CD14-positive monocyte (primary cell): ENCODE measurements around the gene RBP5. TPM values are rescaled to one million over a fixed set of nuclear protein-coding genes. Genes with fewer than 3 reads are reported as not detected.

ENCODE experiments used
- DNase-seq, 3 donors: peaks; one replicate each; pipeline ENCODE4 v3.0.0-alpha.2; 2011 to 2022
- H2AFZ ChIP-seq: 2 replicates; pipeline ENCODE4 v1.6.0; 2012; ENCODE audit warnings: mild to moderate bottlenecking, low read depth, low read length, inconsistent platforms; ENCODE audit not compliant: insufficient read depth, poor library complexity, severe bottlenecking
- H3K27ac ChIP-seq, 2 donors: 1 replicate in 1 of 2; 2 replicates in 1 of 2; pipeline ENCODE4 v1.5.1; 2012 to 2013; ENCODE audit warnings: low read length in 2 of 2, control low read depth in 1 of 2, inconsistent platforms in 1 of 2, low read depth in 1 of 2, mild to moderate bottlenecking in 1 of 2
- H3K27me3 ChIP-seq, 2 donors: one replicate each; pipeline versions ENCODE4 v1.6.0 to v1.6.1; 2011 to 2013; ENCODE audit warnings: low read length in 2 of 2; ENCODE audit not compliant: control insufficient read depth in 2 of 2, insufficient read depth in 2 of 2
- H3K36me3 ChIP-seq, 2 donors: replicated peaks in 1 of 2; 1 replicate in 1 of 2; 2 replicates in 1 of 2; pipeline versions ENCODE4 v1.5.1 to v1.6.1; 2012 to 2013; ENCODE audit warnings: low read length in 2 of 2, control low read depth in 1 of 2, inconsistent platforms in 1 of 2, mild to moderate bottlenecking in 1 of 2; ENCODE audit not compliant: insufficient read depth in 2 of 2, control insufficient read depth in 1 of 2
- H3K4me1 ChIP-seq, 2 donors: 1 replicate in 1 of 2; 2 replicates in 1 of 2; pipeline versions ENCODE4 v1.5.1 to v1.6.1; 2012 to 2013; ENCODE audit warnings: low read length in 2 of 2, control low read depth in 1 of 2, inconsistent platforms in 1 of 2, mild to moderate bottlenecking in 1 of 2, moderate library complexity in 1 of 2; ENCODE audit not compliant: insufficient read depth in 2 of 2, control insufficient read depth in 1 of 2
- H3K4me2 ChIP-seq: replicated peaks from 2 replicates; pipeline ENCODE3; 2012; ENCODE audit warnings: low read length, moderate library complexity, mild to moderate bottlenecking; ENCODE audit not compliant: poor library complexity, severe bottlenecking; ENCODE audit errors: extremely low read depth
- H3K4me3 ChIP-seq, 3 experiments: fragments of 200-600 bp in 1 of 3; sonication (generic) in 1 of 3; replicated peaks in 1 of 3; 1 replicate in 2 of 3; 2 replicates in 1 of 3; pipeline ENCODE4 v1.5.1; 2011 to 2013; ENCODE audit warnings: low read length in 3 of 3, mild to moderate bottlenecking in 3 of 3, control low read depth in 2 of 3, low read depth in 2 of 3, inconsistent platforms in 1 of 3, moderate library complexity in 1 of 3
- H3K79me2 ChIP-seq: 2 replicates; pipeline ENCODE4 v1.6.0; 2012; ENCODE audit warnings: mild to moderate bottlenecking, control low read depth, inconsistent platforms, low read length, moderate library complexity; ENCODE audit not compliant: insufficient read depth
- H3K9ac ChIP-seq: 2 replicates; pipeline ENCODE4 v1.6.0; 2017; ENCODE audit warnings: low read length, mild to moderate bottlenecking; ENCODE audit not compliant: insufficient read depth, poor library complexity, severe bottlenecking
- H3K9me3 ChIP-seq, 2 donors: replicated peaks in 1 of 2; 1 replicate in 1 of 2; 2 replicates in 1 of 2; pipeline versions ENCODE4 v1.5.1 to v1.6.1; 2012 to 2013; ENCODE audit warnings: low read length in 2 of 2, control low read depth in 1 of 2; ENCODE audit not compliant: control insufficient read depth in 1 of 2, insufficient read depth in 1 of 2
- H4K20me1 ChIP-seq: 2 replicates; pipeline ENCODE4 v1.6.0; 2012; ENCODE audit warnings: mild to moderate bottlenecking, low read length, control low read depth, moderate library complexity; ENCODE audit not compliant: insufficient read depth
- H3K27ac Mint-ChIP-seq, 7 donors: one replicate each; pipeline ENCODE4 v1.8.0; 2020; ENCODE audit warnings: mild to moderate bottlenecking in 7 of 7, mixed read lengths in 7 of 7, moderate library complexity in 6 of 7, inconsistent platforms in 2 of 7
- H3K27me3 Mint-ChIP-seq, 3 donors: one replicate each; pipeline ENCODE4 v1.8.0; 2021 to 2022; ENCODE audit warnings: low read depth in 3 of 3, mild to moderate bottlenecking in 3 of 3, mixed read lengths in 3 of 3, moderate library complexity in 3 of 3, inconsistent platforms in 1 of 3
- H3K36me3 Mint-ChIP-seq, 2 donors: one replicate each; pipeline ENCODE4 v1.8.0; 2020; ENCODE audit warnings: mixed read lengths in 2 of 2, inconsistent platforms in 1 of 2, mild to moderate bottlenecking in 1 of 2
- H3K4me1 Mint-ChIP-seq: one replicate; pipeline ENCODE4 v1.8.0; 2020; ENCODE audit warnings: mild to moderate bottlenecking, mixed read lengths
- H3K4me3 Mint-ChIP-seq, 2 donors: one replicate each; pipeline ENCODE4 v1.8.0; 2020; ENCODE audit warnings: mild to moderate bottlenecking in 2 of 2, mixed read lengths in 2 of 2, moderate library complexity in 1 of 2
- H3K9me3 Mint-ChIP-seq, 7 donors: one replicate each; pipeline ENCODE4 v1.8.0; 2020 to 2022; ENCODE audit warnings: mixed read lengths in 7 of 7, mild to moderate bottlenecking in 6 of 7, moderate library complexity in 6 of 7, inconsistent platforms in 2 of 7
- CTCF ChIP-seq: fragments of 200-600 bp; IDR thresholded peaks from one replicate; pipeline ENCODE4 v1.8.0; 2022; ENCODE audit warnings: antibody characterized with exemption, mild to moderate bottlenecking
- WGBS: methylation state at CpG from one replicate; pipeline ENCODE4 v1.1.5; 2013; ENCODE audit warnings: missing lambda C conversion rate; ENCODE audit not compliant: insufficient coverage; 5-methylcytosine and 5-hydroxymethylcytosine counted together
- intact Hi-C, 2 donors: fragments of 100-400 bp; cut with micrococcal nuclease; formaldehyde crosslinking; loops; one replicate each; pipeline versions ENCODE4 v1.15.0 to v1.15.1; 2023
- polyA plus RNA-seq, 3 donors: library from polyadenylated mRNA; depleted of rRNA in 1 of 3; unstranded in 2 of 3; stranded (reverse) in 1 of 3; fragments of 300-500 nt in 2 of 3; fragments of >200 nt in 1 of 3; fragmentation: Illumina TruSeq in 2 of 3; gene quantifications; 1 replicate in 2 of 3; 2 replicates in 1 of 3; pipeline ENCODE4 v1.2.3, GENCODE V29; 2012 to 2021

The RBP5 gene
- polyA plus RNA-seq, 3 donors = not detected

GRCh38 chr12:7091171-7091570, 37.5 kb downstream of the RBP5 start:
- Histone ChIP-seq H3K4me1 (peaks cover 0 to 3% of the 10 kb centered on the region in 2 donors), H2AFZ (no peak overlapping the region), H3K4me2 (no peak overlapping the region), H3K27me3 (peaks cover 0 to 2% of the 10 kb centered on the region in 2 donors), H4K20me1 (no peaks in the 10 kb centered on the region), H3K9ac (no peak overlapping the region), H3K36me3 (no peaks in the 10 kb centered on the region), H3K27ac (no peak overlapping the region), H3K4me3 (no peak overlapping the region), H3K79me2 (no peaks in the 10 kb centered on the region), H3K9me3 (no peaks in the 10 kb centered on the region)
- 100% methylated on average over 2 of the region's 7 CpGs for WGBS
- peaks cover 0 to 1% (median 0%) of the 10 kb centered on the region in 7 donors for H3K9me3 Mint-ChIP-seq
- intact Hi-C loops = loop anchor here (5.0 to 10.0 kb wide), 2 partner anchors 66 to 169 kb away; no protein-coding TSS in a partner anchor
- TF ChIP-seq CTCF = no peak
- no peak overlapping the region for H3K4me3 Mint-ChIP-seq
- no peak for DNase-seq
- H3K36me3 Mint-ChIP-seq = no peaks in the 10 kb centered on the region
- peaks cover 6 to 17% (median 12%) of the 10 kb centered on the region in 3 donors for H3K27me3 Mint-ChIP-seq
- H3K27ac Mint-ChIP-seq = no peak overlapping the region
- H3K4me1 Mint-ChIP-seq = peaks cover 9% of the 10 kb centered on the region

GRCh38 chr12:7090222-7090998, 38.3 kb downstream of the RBP5 start:
- H3K27me3 ChIP-seq = peaks cover 0 to 2% of the 10 kb centered on the region in 2 donors
- peaks cover 0 to 3% of the 10 kb centered on the region in 2 donors for H3K4me1 ChIP-seq
- DNase-seq = no peak
- no peak overlapping the region for H3K4me3 Mint-ChIP-seq
- H3K9ac ChIP-seq = no peak overlapping the region
- H3K4me2 ChIP-seq = no peak overlapping the region
- no peaks in the 10 kb centered on the region for H3K79me2 ChIP-seq
- no peak overlapping the region for H3K27ac ChIP-seq
- no peaks in the 10 kb centered on the region for H4K20me1 ChIP-seq
- WGBS = 84% methylated on average over 12 of the region's 16 CpGs
- H3K4me3 ChIP-seq = no peak overlapping the region
- no peak for TF ChIP-seq CTCF
- H3K36me3 ChIP-seq = no peaks in the 10 kb centered on the region
- H2AFZ ChIP-seq = no peak overlapping the region
- H3K9me3 ChIP-seq = no peaks in the 10 kb centered on the region
- intact Hi-C loops = loop anchor here (5.0 to 10.0 kb wide), 2 partner anchors 66 to 168 kb away; no protein-coding TSS in a partner anchor
- no peak overlapping the region for H3K27ac Mint-ChIP-seq
- H3K36me3 Mint-ChIP-seq = no peaks in the 10 kb centered on the region
- peaks cover 9% of the 10 kb centered on the region for H3K4me1 Mint-ChIP-seq
- peaks cover 4 to 16% (median 10%) of the 10 kb centered on the region in 3 donors for H3K27me3 Mint-ChIP-seq
- peaks cover 0 to 1% (median 0%) of the 10 kb centered on the region in 7 donors for H3K9me3 Mint-ChIP-seq
